ENCODE data around the gene SPACDR. TPM values are rescaled to one million over a fixed set of nuclear protein-coding genes. Genes with fewer than 3 reads are reported as not detected.
"Not testable (repeated sequence)": the region's sequence is repeated elsewhere in the genome, so short reads cannot be mapped to it uniquely, and the experiment has no call there.

SPACDR gene
- total and polyA plus RNA-seq, 2 experiments from 2014 or later: 0.42 to 0.52 TPM

DNA sequence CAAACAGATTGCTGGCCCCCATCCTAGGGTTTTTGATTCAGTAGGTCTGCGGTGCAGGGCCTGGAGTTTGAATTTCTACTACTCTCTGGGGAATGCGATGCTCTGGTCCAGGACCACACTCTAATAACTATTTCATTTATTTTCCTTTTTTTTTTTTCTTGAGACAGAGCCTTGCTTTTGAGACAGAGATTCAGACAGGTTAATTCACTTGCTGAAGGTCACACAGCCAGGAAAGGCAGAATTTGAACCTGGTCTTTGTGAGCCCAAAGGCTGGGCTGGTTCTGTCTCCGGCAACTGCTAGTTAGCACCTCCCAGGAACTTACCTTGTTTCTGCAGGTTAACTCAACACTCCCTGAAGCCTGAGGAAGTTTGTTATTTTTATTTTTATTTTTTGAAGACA lies 11.5 kb downstream of the SPACDR start (continued):
- TF ChIP-seq, protein P1, sequence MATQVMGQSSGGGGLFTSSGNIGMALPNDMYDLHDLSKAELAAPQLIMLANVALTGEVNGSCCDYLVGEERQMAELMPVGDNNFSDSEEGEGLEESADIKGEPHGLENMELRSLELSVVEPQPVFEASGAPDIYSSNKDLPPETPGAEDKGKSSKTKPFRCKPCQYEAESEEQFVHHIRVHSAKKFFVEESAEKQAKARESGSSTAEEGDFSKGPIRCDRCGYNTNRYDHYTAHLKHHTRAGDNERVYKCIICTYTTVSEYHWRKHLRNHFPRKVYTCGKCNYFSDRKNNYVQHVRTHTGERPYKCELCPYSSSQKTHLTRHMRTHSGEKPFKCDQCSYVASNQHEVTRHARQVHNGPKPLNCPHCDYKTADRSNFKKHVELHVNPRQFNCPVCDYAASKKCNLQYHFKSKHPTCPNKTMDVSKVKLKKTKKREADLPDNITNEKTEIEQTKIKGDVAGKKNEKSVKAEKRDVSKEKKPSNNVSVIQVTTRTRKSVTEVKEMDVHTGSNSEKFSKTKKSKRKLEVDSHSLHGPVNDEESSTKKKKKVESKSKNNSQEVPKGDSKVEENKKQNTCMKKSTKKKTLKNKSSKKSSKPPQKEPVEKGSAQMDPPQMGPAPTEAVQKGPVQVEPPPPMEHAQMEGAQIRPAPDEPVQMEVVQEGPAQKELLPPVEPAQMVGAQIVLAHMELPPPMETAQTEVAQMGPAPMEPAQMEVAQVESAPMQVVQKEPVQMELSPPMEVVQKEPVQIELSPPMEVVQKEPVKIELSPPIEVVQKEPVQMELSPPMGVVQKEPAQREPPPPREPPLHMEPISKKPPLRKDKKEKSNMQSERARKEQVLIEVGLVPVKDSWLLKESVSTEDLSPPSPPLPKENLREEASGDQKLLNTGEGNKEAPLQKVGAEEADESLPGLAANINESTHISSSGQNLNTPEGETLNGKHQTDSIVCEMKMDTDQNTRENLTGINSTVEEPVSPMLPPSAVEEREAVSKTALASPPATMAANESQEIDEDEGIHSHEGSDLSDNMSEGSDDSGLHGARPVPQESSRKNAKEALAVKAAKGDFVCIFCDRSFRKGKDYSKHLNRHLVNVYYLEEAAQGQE (IDR thresholded peaks at IDR 0.05; ENCODE audit: unreplicated experiment): no peak
- no peak for TF ChIP-seq POLR2AphosphoS5 (IDR thresholded peaks at IDR 0.05; ENCODE audit: low read depth)

DNA sequence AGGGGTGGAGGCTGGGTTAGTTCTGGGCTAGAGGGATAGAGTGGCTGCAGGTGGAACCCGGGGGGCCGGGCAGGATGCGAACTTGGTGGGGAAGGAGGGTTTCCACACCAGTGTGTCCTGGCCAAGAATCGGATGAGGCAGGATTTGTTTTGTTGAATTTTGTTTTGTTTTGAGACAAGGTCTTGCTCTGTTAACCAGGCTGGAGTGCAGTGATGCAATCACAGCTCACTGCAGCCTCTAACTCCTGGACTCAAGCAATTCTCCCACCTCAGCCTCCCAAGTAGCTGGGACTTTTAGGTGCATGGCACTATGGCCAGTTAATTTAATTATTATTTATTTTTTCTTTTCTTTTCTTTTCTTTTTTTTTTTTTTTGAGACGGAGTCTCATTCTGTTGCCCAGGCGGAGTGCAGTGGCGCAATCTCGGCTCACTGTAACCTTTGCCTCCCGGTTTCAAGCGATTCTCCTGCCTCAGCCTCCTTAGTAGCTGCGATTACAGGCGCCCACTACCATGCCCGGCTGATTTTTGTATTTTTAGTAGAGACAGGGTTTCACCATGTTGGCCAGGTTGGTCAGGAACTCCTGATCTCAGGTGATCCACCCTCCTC lies 14.8 kb downstream of the SPACDR start:
- Histone ChIP-seq H3K36me3 (ENCODE audit: insufficient read depth) (no peaks in the 10 kb centered on the region), H3K79me2 (replicated peaks; ENCODE audit: insufficient read depth) (no peaks in the 10 kb centered on the region), H3K4me1 (ENCODE audit: insufficient read depth) (no peaks in the 10 kb centered on the region; the same call in 1 of the 2 replicates), H2AFZ (no peak overlapping the region), H3K27me3 (ENCODE audit: insufficient read depth) (no peaks in the 10 kb centered on the region), H3K4me3 (no peak overlapping the region), H3F3A (replicated peaks; ENCODE audit: low read depth) (no peaks in the 10 kb centered on the region), H3K27ac (ENCODE audit: low read depth) (no peak overlapping the region), H3K9me2 (ENCODE audit: insufficient read depth) (no peaks in the 10 kb centered on the region), H3K4me2 (no peak overlapping the region), H4K20me1 (replicated peaks; ENCODE audit: insufficient read depth) (no peaks in the 10 kb centered on the region)
- Mint-ChIP-seq H3K4me3 (no peak overlapping the region), H3K36me3 (ENCODE audit: low read depth) (no peaks in the 10 kb centered on the region), H3K4me1 (peaks cover 10% of the 10 kb centered on the region), H3K9me3 (no peaks in the 10 kb centered on the region), H3K27me3 (ENCODE audit: insufficient read depth, low read depth, poor library complexity) (peaks cover 17% of the 10 kb centered on the region), H3K27ac (no peak overlapping the region)
- TF ChIP-seq STAT1 (IDR thresholded peaks at IDR 0.05; ENCODE audit: unreplicated experiment) (no peak), ZNF331 (CRISPR knock-in tag; IDR thresholded peaks at IDR 0.05; ENCODE audit: low read depth) (no peak), NANOG (IDR thresholded peaks at IDR 0.05; ENCODE audit: borderline replicate concordance) (no peak), JUNB (IDR thresholded peaks at IDR 0.05; ENCODE audit: unreplicated experiment) (no peak), EZH2 (IDR thresholded peaks at IDR 0.05; ENCODE audit: low read depth, unreplicated experiment) (no peak), ZNF114 (CRISPR knock-in tag; IDR thresholded peaks at IDR 0.05) (no peak), EZH2phosphoT487 (IDR thresholded peaks at IDR 0.05; ENCODE audit: unreplicated experiment) (no peak), CREB1 (CRISPR knock-in tag; IDR thresholded peaks at IDR 0.05; ENCODE audit: low read depth) (no peak)
- TF ChIP-seq, protein P1 (IDR thresholded peaks at IDR 0.05; ENCODE audit: unreplicated experiment): no peak
- ATAC-seq (no peak), DNase-seq (ENCODE audit: low spot score) (no peak)

DNA sequence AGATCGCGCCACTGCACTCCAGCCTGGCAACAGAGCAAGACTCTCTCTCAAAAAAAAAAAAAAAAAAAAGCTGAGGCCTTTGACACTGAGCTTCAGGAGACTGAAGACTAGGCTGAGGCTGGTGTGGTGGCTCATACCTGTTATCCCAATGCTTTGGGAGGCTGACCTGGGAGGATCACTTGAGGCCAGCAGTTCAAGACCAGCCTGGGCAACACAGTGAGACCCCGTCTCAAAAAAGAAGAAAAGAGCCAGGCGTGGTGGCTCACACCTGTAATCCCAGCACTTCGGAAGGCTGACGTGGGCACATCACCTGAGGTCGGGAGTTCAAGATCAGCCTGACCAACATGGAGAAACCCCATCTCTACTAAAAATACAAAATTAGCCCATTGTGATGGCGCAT lies 16.7 kb downstream of the SPACDR start:
- not testable (repeated sequence) for H3K36me3 Mint-ChIP-seq (ENCODE audit: low read depth); H3K27ac Mint-ChIP-seq; H3F3A ChIP-seq (replicated peaks; ENCODE audit: low read depth); H3K27ac ChIP-seq (ENCODE audit: low read depth); H4K20me1 ChIP-seq (replicated peaks; ENCODE audit: insufficient read depth); DNase-seq (ENCODE audit: low spot score); H3K27me3 ChIP-seq (ENCODE audit: insufficient read depth); H3K79me2 ChIP-seq (replicated peaks; ENCODE audit: insufficient read depth); H3K9me3 Mint-ChIP-seq; ATAC-seq; H3K9me2 ChIP-seq (ENCODE audit: insufficient read depth); H3K4me3 Mint-ChIP-seq; H3K4me2 ChIP-seq; H3K36me3 ChIP-seq (ENCODE audit: insufficient read depth); H3K4me1 ChIP-seq (ENCODE audit: insufficient read depth); H3K4me3 ChIP-seq; H2AFZ ChIP-seq
- peaks cover 12% of the 10 kb centered on the region for H3K4me1 Mint-ChIP-seq
- H3K27me3 Mint-ChIP-seq (ENCODE audit: insufficient read depth, low read depth, poor library complexity): peaks cover 22% of the 10 kb centered on the region

Data from GM23338 (cell line).